K562 (cell line): ENCODE measurements around the gene FAM120B. TPM values are rescaled to one million over a fixed set of nuclear protein-coding genes. Genes with fewer than 3 reads are reported as not detected.
A peak's percentile ranks its signal among the peaks of the same experiment; 100 is the strongest.

Source experiments
- ATAC-seq: fragments of 200-7000 bp; cut with Tn5 transposase; 3 replicates; pipeline ENCODE4 v1.9.1; 2020; ENCODE audit warnings: moderate library complexity
- BruUV-seq: library from RNA; stranded (reverse); fragments of 400-500 nt; replicated peaks from 2 replicates; lab custom pipeline; 2021; lab: Mats Ljungman, UMichigan
- CTCF ChIA-PET: fragments of 300-600 bp; formaldehyde crosslinking; extraction: SDS; loops from one replicate; lab custom pipeline; 2021; ENCODE audit warnings: low intra/inter-chr PET ratio; lab: Yijun Ruan, JAX
- POLR2A ChIA-PET: fragments of 300-600, 350-650 bp; sonication (Branson Sonifier 250); formaldehyde crosslinking; extraction: SDS; loops from one replicate; lab custom pipeline; 2021; ENCODE audit warnings: antibody characterized with exemption, inconsistent platforms; lab: Yijun Ruan, JAX
- DNase-seq, 4 experiments: peaks; one replicate each; pipeline versions ENCODE4 v3.0.0 to v3.0.0-alpha.2; 2011 to 2018; ENCODE audit warnings: low spot score in 3 of 4, mixed read lengths in 3 of 4; ENCODE audit errors: extremely low read depth in 1 of 4
- FAIRE-seq: peaks from 2 replicates; lab custom pipeline; 2011; peaks lifted over from hg19 to GRCh38; lab: Jason Lieb, UNC
- H2AFZ ChIP-seq: 2 replicates; pipeline ENCODE4 v1.6.0; 2011; ENCODE audit warnings: low read depth, low read length, control low read depth, inconsistent platforms
- H3K27ac ChIP-seq: fragments of 200-600 bp; 3 replicates; pipeline ENCODE4 v1.8.0; 2011; ENCODE audit warnings: low read depth, mild to moderate bottlenecking, control low read depth, inconsistent platforms, low read length, moderate library complexity, mixed read lengths; ENCODE audit errors: extremely low read depth
- H3K27me3 ChIP-seq, 2 experiments: fragments of 300-600 bp in 1 of 2; 2 replicates in 1 of 2; 3 replicates in 1 of 2; pipeline versions ENCODE4 v1.6.0 to v1.8.0; 2011; ENCODE audit warnings: inconsistent platforms in 2 of 2, low read length in 2 of 2, mild to moderate bottlenecking in 1 of 2, mixed read lengths in 1 of 2, moderate library complexity in 1 of 2; ENCODE audit not compliant: control insufficient read depth in 2 of 2, insufficient read depth in 2 of 2
- H3K36me3 ChIP-seq: fragments of 300-600 bp; 3 replicates; pipeline ENCODE4 v1.8.0; 2011; ENCODE audit warnings: mild to moderate bottlenecking, low read length, inconsistent platforms; ENCODE audit not compliant: control insufficient read depth, insufficient read depth
- H3K4me1 ChIP-seq, 2 experiments: fragments of 200-600 bp in 1 of 2; replicated peaks in 1 of 2; 2 replicates in 1 of 2; 3 replicates in 1 of 2; pipeline versions ENCODE4 v1.5.1 to v1.8.0; 2011; ENCODE audit warnings: inconsistent platforms in 2 of 2, low read length in 2 of 2, mild to moderate bottlenecking in 1 of 2, mixed read lengths in 1 of 2, moderate library complexity in 1 of 2; ENCODE audit not compliant: control insufficient read depth in 2 of 2, insufficient read depth in 2 of 2
- H3K4me2 ChIP-seq: 2 replicates; pipeline ENCODE4 v1.6.1; 2011; ENCODE audit warnings: low read length, control low read depth, inconsistent platforms, mixed read lengths; ENCODE audit not compliant: insufficient read depth
- H3K4me3 ChIP-seq: fragments of 200-600 bp; sonication (generic), shearing (Covaris generic); 2 replicates; pipeline ENCODE4 v1.5.1; 2016; ENCODE audit warnings: control low read depth, inconsistent platforms
- H3K79me2 ChIP-seq: fragments of 200-600 bp; 3 replicates; pipeline ENCODE4 v1.8.0; 2011; ENCODE audit warnings: low read length, inconsistent platforms; ENCODE audit not compliant: control insufficient read depth, insufficient read depth
- H3K9ac ChIP-seq, 2 experiments: 2 replicates each; pipeline versions ENCODE4 v1.6.0 to v1.6.1; 2011; ENCODE audit warnings: low read depth in 2 of 2, low read length in 2 of 2, control low read depth in 1 of 2, inconsistent platforms in 1 of 2, mild to moderate bottlenecking in 1 of 2, mixed read lengths in 1 of 2; ENCODE audit not compliant: insufficient read depth in 1 of 2
- H3K9me1 ChIP-seq: one replicate; pipeline ENCODE4 v1.6.0; 2011; ENCODE audit warnings: inconsistent platforms, mild to moderate bottlenecking, low read length, moderate library complexity; ENCODE audit not compliant: control insufficient read depth, insufficient read depth
- H3K9me3 ChIP-seq: replicated peaks from 2 replicates; pipeline ENCODE4 v1.5.1; 2011; ENCODE audit warnings: low read depth, low read length, inconsistent platforms; ENCODE audit not compliant: control insufficient read depth, insufficient read depth
- H4K20me1 ChIP-seq: replicated peaks from 2 replicates; pipeline ENCODE4 v1.6.1; 2011; ENCODE audit warnings: low read length, inconsistent platforms, mixed read lengths; ENCODE audit not compliant: control insufficient read depth, insufficient read depth
- COPS2 ChIP-seq: fragments of 450-650 bp; conservative IDR thresholded peaks from 2 replicates; pipeline ENCODE4 v1.6.1; 2016; ENCODE audit warnings: mild to moderate bottlenecking, moderate library complexity
- GATA2 ChIP-seq: sonication (generic); formaldehyde crosslinking; IDR thresholded peaks from 2 replicates; pipeline ENCODE4 v1.4.0; 2020; ENCODE audit warnings: mild to moderate bottlenecking, missing genetic modification reagents
- PHF21A ChIP-seq: fragments of 450-650 bp; IDR thresholded peaks from 2 replicates; pipeline ENCODE4 v1.6.1; 2017; ENCODE audit warnings: low read depth, borderline replicate concordance
- POLR2AphosphoS2 ChIP-seq: IDR thresholded peaks from 2 replicates; pipeline ENCODE4 v1.6.1; 2012; ENCODE audit warnings: low read length, improper control_type of control experiment
- STAT5A ChIP-seq: IDR thresholded peaks from 2 replicates; pipeline ENCODE4 v1.6.1; 2012; ENCODE audit warnings: low read length, inconsistent platforms, borderline replicate concordance
- U2AF2 ChIP-seq: fragments of 200-400 bp; formaldehyde crosslinking; optimal IDR thresholded peaks from 2 replicates; pipeline ENCODE3; 2017; ENCODE audit warnings: low read depth, mild to moderate bottlenecking, low read length
- WGBS: fragments of 100-300 bp; shearing (Covaris generic); methylation state at CpG from one replicate; pipeline ENCODE4 v1.1.6; 2016; ENCODE audit warnings: low coverage, mixed read lengths; ENCODE audit not compliant: insufficient coverage; ENCODE audit errors: missing lambda C conversion rate; 5-methylcytosine and 5-hydroxymethylcytosine counted together
- in situ Hi-C: fragments of 300-500 bp; cut with MboI; formaldehyde crosslinking; loops from 4 replicates; pipeline ENCODE4 v1.15.0; 2018; ENCODE audit warnings: inconsistent platforms, mixed read lengths
- intact Hi-C: fragments of 100-400 bp; cut with micrococcal nuclease; formaldehyde crosslinking; loops from 2 replicates; pipeline ENCODE4 v1.14.2; 2022
- polyA plus RNA-seq, 8 experiments: library from polyadenylated mRNA; depleted of rRNA in 4 of 8; stranded (reverse) in 5 of 8; unstranded in 3 of 8; fragments of >200 nt; fragmentation: Nextera tagmentation in 2 of 8; fragmentation: Illumina TruSeq in 1 of 8; extraction: Ambion mirVana in 2 of 8; extraction: Trizol in 1 of 8; gene quantifications; 2 replicates each; pipeline versions ENCODE4 v1.2.1 to v1.2.3, GENCODE V29; 2011 to 2014; ENCODE audit warnings: inconsistent platforms in 1 of 8, missing spikeins in 1 of 8
- total RNA-seq, 7 experiments: library from RNA; depleted of rRNA in 6 of 7; stranded (reverse); fragments of >200 nt in 6 of 7; fragmentation: Illumina TruSeq in 2 of 7; extraction: Trizol in 2 of 7; gene quantifications; 2 replicates each; pipeline versions ENCODE4 v1.2.1 to v1.2.3, GENCODE V29; 2011 to 2021; ENCODE audit warnings: low replicate concordance in 1 of 7
- TF ChIP-seq, protein P1 (sequence below): fragments of 450-650 bp; IDR thresholded peaks from 2 replicates; pipeline ENCODE4 v1.6.1; 2017; ENCODE audit warnings: antibody characterized with exemption, mild to moderate bottlenecking
- TF ChIP-seq, protein P2 (sequence below), 2 experiments: fragments of 450-650 bp; IDR thresholded peaks; 2 replicates each; pipeline ENCODE4 v1.6.1; 2016; ENCODE audit warnings: mild to moderate bottlenecking in 2 of 2, borderline replicate concordance in 1 of 2, low read depth in 1 of 2, moderate library complexity in 1 of 2

Gene FAM120B
- total and polyA plus RNA-seq, 9 of the 15 experiments (the other 6 are each of a cell fraction or from before 2014, with no cell fraction given), result 3.5 to 22.6 (median 14.7) TPM

DNA sequence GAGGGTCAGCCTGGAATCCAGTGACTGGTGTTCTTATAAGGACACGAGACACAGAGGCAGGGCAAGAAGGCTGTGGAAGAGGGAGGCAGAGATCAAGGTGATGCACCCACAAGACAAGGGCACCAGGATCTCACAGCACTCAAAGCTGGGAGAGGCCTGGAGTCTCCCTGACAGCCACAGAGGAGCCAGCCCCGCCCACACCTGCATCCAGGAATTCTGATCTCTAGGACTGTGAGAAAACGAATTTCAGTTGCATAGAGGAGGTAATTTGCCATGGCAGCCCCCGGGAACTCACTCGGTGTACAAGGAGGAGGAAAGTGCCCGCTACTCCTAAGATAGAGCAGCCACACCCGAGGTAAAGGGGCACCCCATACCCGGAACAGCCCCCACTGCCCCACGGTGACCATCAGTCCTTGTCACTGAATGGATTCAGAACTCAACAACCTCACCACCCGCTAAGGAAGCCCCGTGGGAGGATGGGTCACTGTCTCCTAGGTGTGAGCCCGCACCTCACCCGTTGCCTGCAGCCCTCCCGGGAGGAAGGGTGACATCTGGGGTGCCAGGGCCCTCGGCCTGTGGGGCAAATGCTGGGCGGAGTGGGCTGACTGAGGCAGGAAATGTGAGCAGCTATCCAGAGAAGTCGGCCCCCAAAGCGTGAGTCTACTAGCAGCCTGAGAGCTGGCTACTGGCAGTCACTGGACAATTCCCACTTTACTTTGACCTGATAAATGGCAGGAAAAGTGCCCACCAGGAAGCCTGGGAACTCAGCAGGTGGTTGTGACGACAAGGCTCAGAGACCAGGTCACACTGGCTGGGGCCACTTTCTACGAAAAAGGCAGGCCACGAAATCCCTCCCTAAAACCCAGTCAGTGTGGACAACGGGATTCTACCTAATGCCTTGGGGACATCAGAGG, 38.1 kb upstream of the FAM120B start:
- H4K20me1 ChIP-seq, result peaks cover 7% of the 10 kb centered on the region
- ATAC-seq (no peak), FAIRE-seq (no peak), DNase-seq (no peak)
- ChIA-PET POLR2A (no interaction called here), CTCF (no interaction called here)
- in situ Hi-C loops (no loop called here), intact Hi-C loops (no loop called here)
- BruUV-seq, result no TSS peak
- H3K79me2 ChIP-seq, result no peaks in the 10 kb centered on the region
- 3% methylated on average over 22 of the region's 22 CpGs for WGBS
- H3K4me1 ChIP-seq, result peaks cover 0 to 22% of the 10 kb centered on the region in 2 experiments; a peak in 2 of 5 replicates
- H3K4me2 ChIP-seq, result no peak overlapping the region
- no peak overlapping the region for H2AFZ ChIP-seq
- peaks cover 72 to 87% of the 10 kb centered on the region in 2 experiments for H3K27me3 ChIP-seq
- no peak overlapping the region for H3K27ac ChIP-seq
- peak overlapping the region in 1 of 2 experiments; percentile 26; a peak in 1 of 4 replicates for H3K9ac ChIP-seq
- no peaks in the 10 kb centered on the region for H3K9me3 ChIP-seq
- no peaks in the 10 kb centered on the region for H3K9me1 ChIP-seq
- no peak overlapping the region for H3K4me3 ChIP-seq
- no peaks in the 10 kb centered on the region for H3K36me3 ChIP-seq
- TF ChIP-seq POLR2AphosphoS2, result no peak
- TF ChIP-seq U2AF2, result no peak
- TF ChIP-seq, protein P1, sequence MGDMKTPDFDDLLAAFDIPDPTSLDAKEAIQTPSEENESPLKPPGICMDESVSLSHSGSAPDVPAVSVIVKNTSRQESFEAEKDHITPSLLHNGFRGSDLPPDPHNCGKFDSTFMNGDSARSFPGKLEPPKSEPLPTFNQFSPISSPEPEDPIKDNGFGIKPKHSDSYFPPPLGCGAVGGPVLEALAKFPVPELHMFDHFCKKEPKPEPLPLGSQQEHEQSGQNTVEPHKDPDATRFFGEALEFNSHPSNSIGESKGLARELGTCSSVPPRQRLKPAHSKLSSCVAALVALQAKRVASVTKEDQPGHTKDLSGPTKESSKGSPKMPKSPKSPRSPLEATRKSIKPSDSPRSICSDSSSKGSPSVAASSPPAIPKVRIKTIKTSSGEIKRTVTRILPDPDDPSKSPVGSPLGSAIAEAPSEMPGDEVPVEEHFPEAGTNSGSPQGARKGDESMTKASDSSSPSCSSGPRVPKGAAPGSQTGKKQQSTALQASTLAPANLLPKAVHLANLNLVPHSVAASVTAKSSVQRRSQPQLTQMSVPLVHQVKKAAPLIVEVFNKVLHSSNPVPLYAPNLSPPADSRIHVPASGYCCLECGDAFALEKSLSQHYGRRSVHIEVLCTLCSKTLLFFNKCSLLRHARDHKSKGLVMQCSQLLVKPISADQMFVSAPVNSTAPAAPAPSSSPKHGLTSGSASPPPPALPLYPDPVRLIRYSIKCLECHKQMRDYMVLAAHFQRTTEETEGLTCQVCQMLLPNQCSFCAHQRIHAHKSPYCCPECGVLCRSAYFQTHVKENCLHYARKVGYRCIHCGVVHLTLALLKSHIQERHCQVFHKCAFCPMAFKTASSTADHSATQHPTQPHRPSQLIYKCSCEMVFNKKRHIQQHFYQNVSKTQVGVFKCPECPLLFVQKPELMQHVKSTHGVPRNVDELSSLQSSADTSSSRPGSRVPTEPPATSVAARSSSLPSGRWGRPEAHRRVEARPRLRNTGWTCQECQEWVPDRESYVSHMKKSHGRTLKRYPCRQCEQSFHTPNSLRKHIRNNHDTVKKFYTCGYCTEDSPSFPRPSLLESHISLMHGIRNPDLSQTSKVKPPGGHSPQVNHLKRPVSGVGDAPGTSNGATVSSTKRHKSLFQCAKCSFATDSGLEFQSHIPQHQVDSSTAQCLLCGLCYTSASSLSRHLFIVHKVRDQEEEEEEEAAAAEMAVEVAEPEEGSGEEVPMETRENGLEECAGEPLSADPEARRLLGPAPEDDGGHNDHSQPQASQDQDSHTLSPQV, result no peak
- TF ChIP-seq COPS2, result no peak
- TF ChIP-seq, protein P2, sequence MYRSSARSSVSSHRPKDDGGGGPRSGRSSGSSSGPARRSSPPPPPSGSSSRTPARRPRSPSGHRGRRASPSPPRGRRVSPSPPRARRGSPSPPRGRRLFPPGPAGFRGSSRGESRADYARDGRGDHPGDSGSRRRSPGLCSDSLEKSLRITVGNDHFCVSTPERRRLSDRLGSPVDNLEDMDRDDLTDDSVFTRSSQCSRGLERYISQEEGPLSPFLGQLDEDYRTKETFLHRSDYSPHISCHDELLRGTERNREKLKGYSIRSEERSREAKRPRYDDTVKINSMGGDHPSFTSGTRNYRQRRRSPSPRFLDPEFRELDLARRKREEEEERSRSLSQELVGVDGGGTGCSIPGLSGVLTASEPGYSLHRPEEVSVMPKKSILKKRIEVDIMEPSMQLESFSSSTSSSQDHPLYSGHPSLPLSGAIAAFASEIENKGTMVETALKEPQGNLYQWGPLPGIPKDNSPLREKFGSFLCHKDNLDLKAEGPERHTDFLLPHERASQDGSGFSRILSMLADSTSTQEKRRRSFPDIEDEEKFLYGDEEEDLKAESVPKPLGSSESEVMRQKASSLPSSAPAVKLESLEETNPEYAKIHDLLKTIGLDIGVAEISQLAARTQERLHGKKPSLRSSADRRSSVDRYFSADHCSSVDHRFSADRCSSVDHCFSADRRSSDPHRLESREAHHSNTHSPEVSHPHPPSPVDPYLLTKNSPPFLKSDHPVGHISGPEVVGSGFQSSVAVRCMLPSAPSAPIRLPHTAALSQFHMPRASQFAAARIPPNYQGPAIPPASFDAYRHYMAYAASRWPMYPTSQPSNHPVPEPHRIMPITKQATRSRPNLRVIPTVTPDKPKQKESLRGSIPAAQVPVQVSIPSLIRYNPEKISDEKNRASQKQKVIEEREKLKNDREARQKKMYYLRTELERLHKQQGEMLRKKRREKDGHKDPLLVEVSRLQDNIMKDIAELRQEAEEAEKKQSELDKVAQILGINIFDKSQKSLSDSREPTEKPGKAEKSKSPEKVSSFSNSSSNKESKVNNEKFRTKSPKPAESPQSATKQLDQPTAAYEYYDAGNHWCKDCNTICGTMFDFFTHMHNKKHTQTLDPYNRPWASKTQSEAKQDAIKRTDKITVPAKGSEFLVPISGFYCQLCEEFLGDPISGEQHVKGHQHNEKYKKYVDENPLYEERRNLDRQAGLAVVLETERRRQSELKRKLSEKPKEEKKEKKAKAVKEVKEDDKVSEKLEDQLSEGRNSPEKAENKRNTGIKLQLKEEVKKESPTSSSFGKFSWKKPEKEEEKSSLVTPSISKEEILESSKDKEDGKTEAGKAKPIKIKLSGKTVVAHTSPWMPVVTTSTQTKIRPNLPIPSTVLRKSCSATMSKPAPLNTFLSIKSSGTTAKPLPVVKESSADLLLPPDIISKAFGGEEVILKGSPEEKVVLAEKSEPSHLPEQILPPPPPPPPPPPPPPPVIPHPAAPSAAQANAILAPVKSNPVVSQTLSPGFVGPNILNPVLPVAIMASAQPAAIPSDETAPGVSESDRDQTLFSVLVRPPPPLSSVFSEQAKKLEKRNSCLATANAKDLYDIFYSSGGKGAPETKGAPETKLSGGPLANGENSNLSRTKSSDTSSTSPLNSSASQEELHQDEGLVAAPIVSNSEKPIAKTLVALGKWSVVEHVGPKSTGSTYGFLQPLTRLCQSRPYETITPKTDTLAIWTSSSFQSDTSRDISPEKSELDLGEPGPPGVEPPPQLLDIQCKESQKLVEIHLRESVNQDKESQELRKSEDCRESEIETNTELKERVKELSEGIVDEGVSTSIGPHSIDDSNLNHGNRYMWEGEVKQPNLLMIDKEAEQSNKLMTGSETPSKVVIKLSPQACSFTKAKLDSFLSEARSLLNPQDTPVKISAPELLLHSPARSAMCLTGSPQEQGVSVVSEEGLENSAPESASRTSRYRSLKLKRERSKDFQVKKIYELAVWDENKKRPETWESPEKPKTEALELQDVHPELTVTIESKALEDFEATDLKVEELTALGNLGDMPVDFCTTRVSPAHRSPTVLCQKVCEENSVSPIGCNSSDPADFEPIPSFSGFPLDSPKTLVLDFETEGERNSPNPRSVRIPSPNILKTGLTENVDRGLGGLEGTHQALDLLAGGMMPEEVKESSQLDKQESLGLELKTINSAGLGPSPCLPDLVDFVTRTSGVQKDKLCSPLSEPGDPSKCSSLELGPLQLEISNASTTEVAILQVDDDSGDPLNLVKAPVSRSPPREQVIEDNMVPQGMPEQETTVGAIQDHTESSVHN (IDR thresholded peaks at IDR 0.05; ENCODE audit: borderline replicate concordance in 1 of 2, low read depth in 1 of 2), result no peak
- no peak for TF ChIP-seq PHF21A
- no peak for TF ChIP-seq STAT5A
- no peak for TF ChIP-seq GATA2 (CRISPR knock-in tag)
